ENCODE data around the gene TEX14.

DNA sequence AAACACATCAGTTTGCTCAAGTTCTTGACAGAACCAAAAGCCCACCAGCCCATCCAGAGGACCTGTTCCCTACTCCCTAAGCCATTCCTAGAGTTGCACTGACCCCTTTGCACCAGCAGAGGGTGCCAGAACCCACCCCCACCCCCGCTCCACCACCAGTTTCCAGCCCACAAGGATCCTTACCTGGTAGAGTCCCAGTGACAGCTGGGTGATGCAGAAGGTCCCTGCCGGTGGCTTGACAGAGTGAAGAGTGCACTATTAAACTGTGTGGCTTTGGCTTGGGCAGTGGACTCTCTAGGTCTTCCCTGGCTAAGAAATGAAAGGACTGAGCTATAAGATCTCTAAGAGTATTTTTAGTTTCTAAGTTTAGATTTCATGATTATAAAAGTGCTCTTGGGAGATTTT lies 104.1 kb downstream of the TEX14 start:
- no peak for TF ChIP-seq GATA2 (IDR thresholded peaks at IDR 0.05; ENCODE audit: insufficient read depth, insufficient read length, low read depth, low read length)
- no peak for TF ChIP-seq POLR2A (IDR thresholded peaks at IDR 0.05; ENCODE audit: low read depth, low read length)

All from endothelial cell of umbilical vein (primary cell).